ENCODE results near the gene HTRA3.

Gene HTRA3

DNA sequence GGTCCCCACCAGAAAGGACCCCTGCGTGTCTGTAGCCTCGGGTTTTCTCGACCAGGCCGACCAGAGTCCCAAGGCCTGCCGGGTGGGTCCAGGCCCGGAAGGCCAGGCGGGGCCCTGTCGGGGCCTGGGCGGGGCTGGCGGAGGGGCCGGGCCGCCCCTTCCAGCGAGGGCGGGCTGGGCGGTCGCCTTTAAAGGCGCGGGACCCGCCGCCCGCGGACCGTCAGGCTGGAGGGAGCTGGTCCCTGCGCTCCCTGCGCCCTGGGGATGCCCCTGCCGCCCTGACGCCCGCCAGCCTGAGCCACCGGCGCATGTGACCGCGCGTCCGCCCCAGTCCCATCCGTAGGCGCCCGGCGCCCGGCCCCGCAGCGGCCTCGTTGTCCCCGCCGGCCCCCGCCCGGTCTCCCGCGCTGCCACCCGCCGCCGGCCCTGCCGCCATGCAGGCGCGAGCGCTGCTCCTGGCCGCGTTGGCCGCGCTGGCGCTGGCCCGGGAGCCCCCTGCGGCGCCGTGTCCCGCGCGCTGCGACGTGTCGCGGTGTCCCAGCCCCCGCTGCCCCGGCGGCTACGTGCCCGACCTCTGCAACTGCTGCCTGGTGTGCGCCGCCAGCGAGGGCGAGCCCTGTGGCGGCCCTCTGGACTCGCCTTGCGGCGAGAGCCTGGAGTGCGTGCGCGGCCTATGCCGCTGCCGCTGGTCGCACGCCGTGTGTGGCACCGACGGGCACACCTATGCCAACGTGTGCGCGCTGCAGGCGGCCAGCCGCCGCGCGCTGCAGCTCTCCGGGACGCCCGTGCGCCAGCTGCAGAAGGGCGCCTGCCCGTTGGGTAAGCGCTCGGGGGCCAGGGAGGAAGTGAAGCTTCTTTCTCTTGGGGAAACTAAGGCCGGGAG lies at the start of gene HTRA3:
HTRA3 (plus strand) TSS at position 220 of the 883 bp plus-strand sequence; CDS start at position 435, 215 bp downstream.
- peak; percentile 60 for DNase-seq

GRCh38 chr4:8220661-8221450 lies 48.7 kb upstream of the HTRA3 start:
- DNase-seq = no peak

GRCh38 chr4:8221476-8221875 lies 48.1 kb upstream of the HTRA3 start:
- peak; percentile 58 for DNase-seq

GRCh38 chr4:8221985-8222384 lies 47.6 kb upstream of the HTRA3 start:
- no peak for DNase-seq

DNA sequence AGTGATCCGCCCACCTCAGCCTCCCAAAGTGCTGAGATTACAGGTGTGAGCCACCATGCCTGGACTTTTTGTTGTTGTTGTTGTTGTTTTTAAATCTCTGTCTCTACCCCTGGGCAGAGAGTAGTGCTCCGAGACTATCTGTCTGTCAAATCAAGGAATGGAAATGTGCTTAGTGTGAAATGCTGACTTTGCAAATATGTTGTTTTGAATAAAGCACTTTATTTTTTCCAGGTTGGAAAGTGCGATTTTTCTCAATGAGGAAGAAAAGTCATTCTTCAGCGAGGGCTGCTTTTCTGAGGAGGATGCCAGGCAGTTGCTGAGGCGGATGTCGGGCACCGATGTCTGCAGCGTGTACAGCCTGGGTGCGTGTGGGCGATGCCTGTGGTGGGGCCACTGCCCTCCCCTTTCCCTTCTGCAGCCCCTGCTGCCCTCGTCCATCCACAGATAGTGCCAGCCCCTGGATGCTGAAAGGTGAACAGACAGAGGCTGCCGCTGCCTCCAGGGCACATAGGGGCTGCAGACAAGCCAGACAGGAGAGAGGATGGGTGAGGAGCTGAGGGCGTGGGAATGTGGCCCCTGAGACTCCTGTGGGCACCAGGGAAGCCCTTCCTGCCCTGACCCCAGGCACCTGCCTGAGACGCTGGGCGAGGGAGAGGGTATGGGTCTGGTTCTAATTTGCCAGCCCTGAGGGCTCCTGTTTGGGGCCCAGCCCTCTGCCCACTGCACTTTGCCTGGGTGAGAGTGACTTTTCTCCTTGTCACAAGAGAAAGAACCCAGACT lies 46.8 kb upstream of the HTRA3 start:
- DNase-seq = no peak

- DNase-seq = no peak
Observed at GRCh38 chr4:8224267-8224974, 45.1 kb upstream of the HTRA3 start.

GRCh38 chr4:8224975-8225625 lies 44.5 kb upstream of the HTRA3 start:
- DNase-seq = no peak

DNA sequence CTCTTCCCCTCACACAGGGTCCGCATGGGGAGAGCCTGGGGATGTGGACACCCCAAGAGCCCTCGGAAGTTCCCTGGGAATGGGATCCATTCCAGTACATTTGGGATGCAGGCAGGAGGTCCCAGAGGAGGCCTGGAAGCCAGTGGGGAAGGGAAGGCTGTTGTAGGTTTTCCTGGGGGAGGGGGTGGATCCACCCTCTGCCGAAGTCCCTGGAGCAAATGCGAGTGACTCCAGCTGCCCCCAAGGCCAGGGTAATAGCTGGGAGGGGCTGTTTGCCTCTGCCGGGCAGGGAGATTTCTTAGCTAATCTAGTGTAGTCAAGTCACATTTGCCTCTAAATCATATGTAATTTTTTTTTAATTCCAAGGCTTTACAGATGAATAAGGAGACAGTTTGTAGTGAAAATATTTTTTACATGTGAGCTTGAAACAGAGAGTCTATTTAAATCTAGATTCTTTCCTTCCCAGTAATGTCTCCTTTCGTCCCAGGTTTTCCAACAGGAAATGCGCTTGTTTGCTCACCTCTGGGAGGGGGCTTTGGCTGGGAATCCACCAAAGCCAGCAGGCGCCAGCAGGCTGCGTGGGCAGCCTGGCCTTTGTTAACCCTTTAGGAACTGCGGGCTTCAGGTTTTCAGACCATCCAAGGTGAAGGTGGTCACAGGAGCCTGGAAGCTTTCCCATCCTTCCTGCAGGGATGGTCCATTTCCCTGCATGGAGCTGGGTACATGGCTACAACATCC lies 43.7 kb upstream of the HTRA3 start:
- DNase-seq = no peak

DNA sequence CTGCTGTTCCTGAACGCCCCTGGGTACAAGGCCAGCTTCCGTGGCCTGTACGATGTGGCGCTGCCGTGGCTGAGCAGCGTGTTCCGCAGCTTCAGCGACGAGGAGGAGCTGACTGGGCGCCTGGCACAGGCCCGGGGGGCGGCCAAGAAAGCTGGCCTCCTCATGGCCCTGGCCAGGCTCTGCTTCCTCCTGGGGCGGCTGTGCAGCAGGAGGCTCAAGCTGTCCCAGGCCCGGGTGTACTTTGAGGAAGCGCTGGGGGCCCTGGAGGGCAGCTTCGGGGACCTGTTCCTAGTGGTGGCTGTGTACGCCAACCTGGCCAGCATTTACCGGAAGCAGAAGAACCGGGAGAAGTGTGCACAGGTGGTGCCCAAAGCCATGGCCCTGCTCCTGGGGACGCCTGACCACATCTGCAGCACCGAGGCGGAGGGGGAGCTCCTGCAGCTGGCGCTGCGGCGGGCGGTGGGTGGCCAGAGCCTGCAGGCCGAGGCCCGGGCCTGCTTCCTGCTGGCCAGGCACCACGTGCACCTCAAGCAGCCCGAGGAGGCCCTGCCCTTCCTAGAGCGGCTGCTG lies 42.3 kb upstream of the HTRA3 start:
- DNase-seq = no peak

DNA sequence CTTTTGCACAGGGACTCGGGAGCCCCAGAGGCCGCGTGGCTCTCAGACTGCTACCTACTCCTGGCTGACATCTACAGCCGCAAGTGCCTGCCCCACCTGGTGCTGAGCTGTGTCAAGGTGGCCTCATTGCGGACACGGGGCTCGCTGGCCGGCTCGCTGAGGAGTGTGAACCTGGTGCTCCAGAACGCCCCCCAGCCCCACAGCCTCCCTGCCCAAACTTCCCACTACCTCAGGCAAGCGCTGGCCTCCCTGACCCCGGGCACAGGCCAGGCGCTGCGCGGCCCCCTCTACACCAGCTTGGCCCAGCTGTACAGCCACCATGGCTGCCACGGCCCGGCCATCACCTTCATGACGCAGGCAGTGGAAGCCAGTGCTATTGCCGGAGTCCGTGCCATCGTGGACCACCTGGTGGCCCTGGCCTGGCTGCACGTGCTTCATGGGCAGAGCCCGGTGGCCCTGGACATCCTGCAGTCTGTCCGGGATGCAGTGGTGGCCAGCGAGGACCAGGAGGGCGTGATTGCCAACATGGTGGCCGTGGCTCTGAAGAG lies 41.7 kb upstream of the HTRA3 start:
- DNase-seq = no peak

GRCh38 chr4:8228319-8229250 lies 41.0 kb upstream of the HTRA3 start:
- DNase-seq = peak; percentile 69

GRCh38 chr4:8229331-8229975 lies 40.1 kb upstream of the HTRA3 start:
- DNase-seq = no peak

- DNase-seq = no peak
Observed at GRCh38 chr4:8230033-8230432, 39.5 kb upstream of the HTRA3 start.

- DNase-seq = no peak
Observed at GRCh38 chr4:8230891-8231290, 38.7 kb upstream of the HTRA3 start.

DNA sequence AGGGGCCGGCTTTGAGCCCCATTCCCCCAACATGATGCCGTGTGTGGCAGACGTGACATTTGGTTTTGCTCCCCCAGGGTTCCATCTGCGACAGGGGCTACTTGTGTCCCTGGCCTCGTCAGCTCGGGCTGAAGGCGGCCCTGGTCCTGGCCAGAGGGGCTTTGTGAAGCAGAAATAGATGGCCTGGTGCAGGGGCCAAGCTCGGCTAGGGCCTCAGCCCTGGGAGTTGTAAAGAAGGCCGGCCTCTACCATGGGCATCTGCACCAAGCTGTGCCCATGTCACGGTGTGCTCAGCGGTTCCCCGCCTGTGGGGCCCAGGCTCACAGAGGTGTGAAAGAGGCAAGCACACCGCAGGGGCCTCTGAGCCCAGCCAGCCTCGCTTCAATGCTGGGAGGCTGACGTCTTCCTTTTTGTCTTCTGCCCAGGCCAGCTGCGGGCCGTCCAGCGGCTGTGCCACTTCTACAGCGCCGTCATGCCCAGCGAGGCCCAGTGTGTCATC lies 38.0 kb upstream of the HTRA3 start:
- no peak for DNase-seq

- no peak for DNase-seq
Observed at GRCh38 chr4:8232748-8233147, 36.8 kb upstream of the HTRA3 start.

DNA sequence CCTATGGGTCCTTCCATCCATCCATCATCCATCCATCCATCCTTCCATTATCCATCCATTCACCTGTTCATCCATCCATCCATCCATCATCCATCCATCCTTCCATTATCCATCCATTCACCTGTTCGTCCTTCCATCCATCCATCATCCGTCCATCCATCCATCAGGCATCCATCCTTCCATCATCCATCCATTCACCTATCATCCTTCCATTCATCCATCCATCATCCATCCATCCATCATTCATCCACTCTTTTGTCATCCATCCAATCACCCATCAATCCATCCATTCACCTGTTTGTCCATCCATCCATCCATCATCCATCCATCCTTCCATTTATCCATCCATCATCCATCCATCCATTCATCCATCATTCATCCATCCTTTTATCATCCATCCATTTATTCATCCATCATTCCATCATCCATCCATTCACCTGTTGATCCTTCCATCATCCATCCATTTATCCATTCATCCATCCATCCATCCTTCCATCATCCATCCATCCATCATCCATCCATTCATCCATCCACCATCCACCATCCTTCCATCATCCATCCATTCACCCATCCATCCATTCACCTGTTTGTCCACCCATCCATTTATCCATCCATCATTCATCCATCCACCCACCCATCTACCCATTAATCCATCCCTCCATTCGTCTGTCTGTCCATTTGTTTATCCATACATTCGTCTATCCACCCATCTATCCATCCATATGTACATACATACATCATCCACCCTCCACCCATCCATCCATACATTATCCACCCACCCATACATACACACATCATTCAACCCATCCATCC lies 35.7 kb upstream of the HTRA3 start:
- no peak for DNase-seq

GRCh38 chr4:8234715-8235114 lies 34.8 kb upstream of the HTRA3 start:
- DNase-seq = no peak
